HG03039 (cell line): ENCODE results near the gene SH3BP4.
"Not testable (repeated sequence)": the region's sequence is repeated elsewhere in the genome, so short reads cannot be mapped to it uniquely, and the experiment has no call there.

ENCODE experiments used
- ATAC-seq: cut with Tn5 transposase; IDR thresholded peaks from one replicate; pipeline ENCODE4 v1.9.1; 2021; ENCODE audit warnings: mild to moderate bottlenecking, moderate library complexity; ENCODE audit not compliant: unreplicated experiment

Gene SH3BP4

DNA sequence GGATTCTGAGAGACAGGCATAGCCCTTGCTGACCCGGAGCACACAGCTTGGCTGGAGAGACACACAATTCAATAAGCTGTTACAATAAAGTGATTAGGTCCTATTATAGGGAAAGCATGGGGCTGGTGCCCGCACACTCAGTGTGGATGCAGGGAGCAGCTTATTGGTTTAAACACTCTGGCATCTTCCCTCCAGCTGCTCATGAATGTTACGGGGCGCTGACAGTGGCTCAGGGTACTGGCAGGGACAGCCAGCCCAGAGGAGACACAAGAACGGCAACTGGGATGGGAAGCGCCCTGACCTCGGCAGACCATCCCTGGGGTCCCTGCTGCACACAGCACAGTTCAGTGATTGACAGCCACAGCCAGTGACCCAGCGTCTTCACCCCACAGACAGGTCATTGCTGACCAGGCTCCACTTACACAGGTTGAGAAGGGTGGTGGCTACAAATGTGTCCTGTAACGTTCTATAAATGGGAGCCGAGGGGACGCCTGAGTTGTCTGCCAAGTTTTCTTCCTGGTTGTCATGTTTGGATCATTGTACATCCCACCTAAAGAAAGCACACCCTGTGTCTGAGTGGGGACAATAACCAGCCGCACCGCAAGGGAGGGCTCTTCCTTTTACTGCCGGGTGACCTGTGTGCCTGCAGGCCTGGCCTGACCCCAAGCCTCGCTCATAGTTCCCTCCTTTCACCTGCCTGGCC is 60.3 kb downstream of the SH3BP4 start:
- ATAC-seq: no peak

DNA sequence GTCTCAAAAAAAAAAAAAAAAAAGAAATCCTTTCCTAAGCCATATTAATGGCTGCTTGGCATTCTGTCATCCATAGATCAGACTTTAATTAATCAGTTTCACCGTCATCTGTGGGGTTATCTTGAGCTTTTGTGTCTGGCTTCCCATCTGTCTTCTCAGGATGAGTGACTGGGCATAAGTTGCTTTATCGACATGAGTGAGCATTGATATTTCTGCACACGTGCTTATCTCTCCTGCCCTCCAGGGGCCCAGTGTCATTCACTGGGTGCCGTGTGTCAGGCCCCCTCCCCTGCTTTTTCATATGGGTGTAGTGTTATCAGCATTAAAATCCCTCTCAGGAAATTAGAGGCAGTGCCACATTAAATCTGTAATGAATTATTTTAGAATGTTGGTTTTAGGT is 65.6 kb downstream of the SH3BP4 start:
- no peak for ATAC-seq

GRCh38 chr2:235018838-235019237 is 67.0 kb downstream of the SH3BP4 start:
- no peak for ATAC-seq

- ATAC-seq: not testable (repeated sequence)
Measured at GRCh38 chr2:235020141-235020540, 68.3 kb downstream of the SH3BP4 start.

DNA sequence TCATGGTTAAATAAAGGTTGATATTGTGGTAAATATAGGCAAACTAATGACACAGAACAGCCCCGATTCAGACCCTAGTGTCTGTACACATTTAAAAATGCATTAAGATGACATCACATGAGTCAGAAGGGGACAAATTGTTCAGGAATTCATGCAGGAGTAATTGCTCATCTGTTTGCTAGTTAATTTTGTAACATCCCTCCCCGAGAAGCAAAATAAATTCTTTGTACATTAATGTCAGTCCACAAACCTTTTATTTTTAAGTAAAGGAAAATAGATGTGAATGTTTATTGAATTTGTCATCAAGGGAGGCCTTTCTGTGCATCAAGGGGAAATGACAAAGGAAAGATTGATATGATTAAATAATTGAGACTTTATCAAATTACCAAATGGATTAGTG is 69.9 kb downstream of the SH3BP4 start:
- ATAC-seq: no peak

- no peak for ATAC-seq
Measured at GRCh38 chr2:235024191-235024860, 72.5 kb downstream of the SH3BP4 start.

DNA sequence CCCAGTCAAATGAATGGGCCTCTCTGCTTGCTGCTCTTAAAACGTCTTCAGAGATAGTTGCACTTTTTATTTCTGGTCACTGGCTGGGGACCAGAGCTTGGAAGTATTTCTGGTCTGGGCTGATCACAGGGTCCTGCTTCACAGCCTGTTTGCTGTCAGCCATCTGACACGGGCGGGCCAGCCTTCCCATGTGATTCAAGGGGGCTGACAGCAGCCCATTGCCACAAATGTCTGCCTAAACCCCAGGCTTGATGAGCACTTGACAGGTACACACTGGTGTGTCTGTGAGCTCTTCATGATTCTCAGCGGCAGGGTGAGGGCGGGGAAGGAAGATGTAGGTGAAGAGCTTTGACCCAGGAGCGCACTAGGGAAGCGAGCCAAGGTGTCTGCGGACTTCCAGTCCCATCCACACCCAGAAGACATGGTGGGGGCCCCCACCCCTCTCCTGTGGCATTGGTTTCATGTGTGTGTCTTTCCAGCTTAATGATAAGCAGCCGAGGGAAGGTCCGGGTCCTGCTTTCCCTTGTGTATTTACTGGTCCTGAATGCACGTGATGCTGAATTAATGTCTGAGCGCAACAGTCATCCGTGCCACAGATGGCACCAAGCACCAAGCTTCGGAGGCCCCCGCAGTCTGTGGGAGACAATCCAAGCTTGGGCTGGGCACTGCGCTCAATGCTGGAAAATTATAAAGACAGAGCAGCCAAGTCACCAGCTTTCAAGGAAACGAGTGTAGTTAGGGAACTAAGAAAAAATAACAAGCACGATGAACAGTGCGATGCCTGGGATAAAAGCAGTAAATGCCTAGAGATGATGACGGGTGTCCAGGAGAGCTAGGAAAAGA is 73.3 kb downstream of the SH3BP4 start:
- no peak for ATAC-seq

DNA sequence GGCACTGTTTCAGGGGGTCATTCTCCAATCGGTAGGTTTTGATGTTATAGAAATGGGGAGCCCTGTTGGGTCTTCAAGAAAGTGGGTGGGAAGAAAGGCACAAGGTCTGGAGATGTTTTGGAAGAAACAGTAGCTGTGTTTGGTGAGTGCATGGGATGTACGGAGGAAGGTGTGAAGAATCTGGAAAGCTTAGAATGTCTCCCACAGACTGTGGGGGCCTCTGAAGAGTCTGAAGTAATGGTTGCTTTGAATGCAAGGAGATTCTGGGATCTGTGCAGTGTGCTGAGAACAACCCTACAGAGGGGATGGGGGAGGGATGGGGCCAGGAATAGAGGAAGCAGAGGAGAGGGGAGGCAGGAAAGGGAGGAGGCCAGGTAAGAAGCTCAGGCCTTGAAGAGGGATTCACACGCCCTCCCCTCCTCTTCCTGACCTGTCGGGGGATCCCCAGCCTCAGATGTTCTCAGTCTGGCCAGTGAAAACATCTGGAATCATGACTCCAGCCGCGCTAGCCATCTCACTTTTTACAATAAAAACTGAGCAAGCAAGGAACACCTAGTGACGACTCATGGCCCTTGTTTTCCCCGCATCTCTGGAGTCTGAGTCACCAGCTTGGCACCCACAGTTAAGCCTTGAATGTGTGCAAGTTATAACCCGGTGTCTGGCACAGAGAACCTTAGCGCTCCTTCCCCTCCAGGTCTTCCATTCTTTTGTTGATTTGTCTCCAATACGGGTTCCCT is 74.2 kb downstream of the SH3BP4 start:
- no peak for ATAC-seq

- no peak for ATAC-seq
Measured at GRCh38 chr2:235026649-235027557, 75.1 kb downstream of the SH3BP4 start.

DNA sequence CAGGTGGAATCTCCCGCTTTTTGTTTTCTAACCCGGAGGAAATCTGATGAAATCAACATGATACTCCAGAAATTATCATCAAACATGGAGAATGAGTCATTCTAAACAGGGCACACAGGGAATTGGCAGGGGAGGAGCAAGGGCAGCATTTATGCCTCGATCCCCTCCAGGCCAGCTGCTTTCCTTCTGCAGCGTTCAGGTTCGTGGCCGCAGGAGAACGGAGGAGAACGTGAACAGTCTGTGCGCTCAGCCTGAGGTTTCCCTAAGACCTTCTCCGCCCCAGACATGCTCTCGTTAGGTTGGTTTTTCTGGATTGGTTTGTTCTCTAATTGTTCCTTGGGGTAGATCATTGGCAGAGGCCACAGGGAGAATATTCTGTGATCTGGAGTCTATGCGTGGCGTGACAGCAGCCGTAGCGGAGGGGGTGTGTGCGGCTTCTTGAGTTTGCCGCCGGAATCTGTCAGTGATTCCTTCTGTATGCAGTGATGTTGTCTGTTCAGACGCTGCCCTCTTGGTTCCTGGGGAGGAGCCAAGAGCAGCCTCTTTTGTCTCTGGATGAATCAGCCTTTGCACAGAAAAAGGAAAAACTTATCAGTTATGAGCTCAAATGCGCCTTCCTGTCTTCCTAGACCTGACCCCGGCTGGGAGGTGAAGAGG is 75.9 kb downstream of the SH3BP4 start:
- no peak for ATAC-seq

- no peak for ATAC-seq
Measured at GRCh38 chr2:235028646-235029045, 76.8 kb downstream of the SH3BP4 start.

DNA sequence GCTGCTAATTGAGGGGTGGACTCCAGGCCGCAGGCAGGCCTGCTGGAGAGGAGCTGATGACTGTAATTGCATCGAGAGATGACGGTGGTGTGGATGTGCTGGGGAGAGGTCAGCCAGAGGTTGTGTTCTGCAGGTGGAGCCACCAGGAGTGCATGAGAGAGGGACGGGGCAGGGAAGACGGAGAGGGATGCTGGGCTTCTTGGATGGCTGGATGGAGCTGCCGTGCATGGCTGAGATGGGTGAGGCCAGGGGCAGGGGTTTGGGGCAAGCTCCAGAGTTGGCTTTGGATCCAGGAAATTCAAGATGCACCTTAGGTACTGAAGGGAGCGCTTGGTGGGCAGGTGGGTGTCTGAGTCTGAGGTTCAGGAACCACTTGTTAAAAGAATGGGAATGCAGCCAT is 77.2 kb downstream of the SH3BP4 start:
- ATAC-seq: no peak

- ATAC-seq: no peak
Measured at GRCh38 chr2:235030126-235030525, 78.3 kb downstream of the SH3BP4 start.

GRCh38 chr2:235030936-235031335 is 79.1 kb downstream of the SH3BP4 start:
- no peak for ATAC-seq

DNA sequence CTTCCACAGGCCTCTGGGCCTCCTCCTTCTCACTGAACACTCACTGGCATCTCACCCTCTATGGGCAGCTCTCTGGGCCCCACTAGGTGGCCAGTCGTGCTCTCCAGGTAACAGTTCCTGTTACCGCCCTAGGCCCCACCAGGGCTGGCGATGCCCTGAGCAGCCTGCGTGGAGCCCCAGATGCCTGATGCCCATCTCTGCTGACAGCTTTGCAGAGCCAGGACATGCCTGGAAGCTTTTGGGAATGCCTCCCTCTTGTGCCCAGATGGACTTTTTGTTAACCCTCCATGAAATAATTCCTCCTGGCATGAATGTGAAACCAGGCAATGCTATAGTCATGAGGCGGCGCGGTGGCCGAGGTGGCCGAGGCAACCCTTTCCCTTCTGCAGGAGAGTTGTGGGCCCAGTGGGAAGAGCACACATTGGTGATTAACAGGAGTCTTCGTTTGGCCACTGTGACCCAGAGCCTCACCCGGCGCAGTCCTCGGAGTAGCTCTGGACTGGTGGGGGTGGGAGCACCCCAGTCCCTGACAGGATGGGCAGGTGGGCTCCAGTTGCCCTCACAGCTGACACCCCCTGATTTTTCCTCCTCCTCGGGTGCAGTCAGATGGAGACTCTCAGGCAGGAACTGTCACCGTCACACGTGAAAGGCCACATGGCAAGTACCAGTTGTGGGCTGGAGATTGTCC is 80.0 kb downstream of the SH3BP4 start:
- no peak for ATAC-seq

DNA sequence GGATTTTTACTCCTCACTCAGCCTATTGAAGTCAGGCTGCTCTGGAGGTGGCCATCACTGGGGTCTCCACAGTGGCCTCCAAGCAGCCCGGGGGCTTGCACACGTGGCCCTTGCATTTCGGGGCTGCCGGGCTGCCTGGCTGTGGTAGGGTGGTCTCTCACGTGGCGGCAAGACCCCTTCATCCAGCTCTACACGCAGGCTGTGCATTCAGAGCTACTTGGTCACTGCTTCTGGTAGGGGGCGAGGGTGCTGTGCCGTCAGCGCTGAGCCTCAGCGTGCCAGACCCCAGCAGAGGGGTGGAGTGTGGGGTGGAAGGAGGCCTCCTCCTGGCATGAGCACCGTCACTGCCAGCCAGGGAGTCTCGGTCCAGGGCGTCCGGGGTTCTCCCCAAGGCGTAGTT is 80.6 kb downstream of the SH3BP4 start:
- no peak for ATAC-seq

- ATAC-seq: no peak
Measured at GRCh38 chr2:235032949-235033348, 81.1 kb downstream of the SH3BP4 start.

DNA sequence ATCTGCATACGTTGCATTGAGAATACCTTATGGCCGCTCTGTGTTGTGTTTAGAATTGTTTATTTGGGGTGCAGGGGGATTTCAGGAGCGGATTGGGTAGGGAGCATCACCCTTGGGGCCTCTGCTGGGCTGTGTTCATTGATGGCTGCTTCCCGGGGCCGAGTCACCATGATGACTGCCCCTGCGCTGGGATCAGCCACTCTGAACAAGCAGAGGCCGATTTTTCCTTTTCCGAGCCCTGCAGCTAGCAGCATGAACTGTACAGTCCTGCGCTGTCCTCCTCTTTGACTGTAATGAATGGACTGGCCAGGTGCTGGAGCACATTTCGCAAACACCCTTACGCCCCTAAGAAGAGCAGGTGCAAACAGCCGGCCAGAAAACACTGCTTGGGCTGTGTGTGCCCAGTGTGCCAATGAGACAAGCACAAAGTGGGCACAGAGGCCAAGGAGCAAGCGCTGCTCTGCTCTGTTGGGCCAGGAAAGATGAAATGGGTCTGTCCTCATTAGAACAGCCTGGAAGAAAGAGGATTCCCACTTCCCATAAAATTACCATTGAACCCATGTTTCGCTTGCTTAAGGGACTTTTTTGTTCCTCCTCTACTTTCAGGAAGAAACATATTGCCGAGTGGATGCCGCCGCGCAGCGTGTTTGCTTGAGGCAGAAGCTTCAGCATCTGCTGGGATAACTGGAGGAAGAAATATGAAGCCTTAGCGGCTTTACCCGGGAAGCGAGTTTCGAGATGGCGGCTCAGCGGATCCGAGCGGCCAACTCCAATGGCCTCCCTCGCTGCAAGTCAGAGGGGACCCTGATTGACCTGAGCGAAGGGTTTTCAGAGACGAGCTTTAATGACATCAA is 82.7 kb downstream of the SH3BP4 start:
- ATAC-seq: no peak
